Cerebellar cortex (tissue), 1 donor: ENCODE measurements around the gene FOXN1.

Experiments used
- DNase-seq: peaks from one replicate; pipeline ENCODE4 v3.0.0-alpha.2; 2015; ENCODE audit warnings: low spot score

FOXN1 gene

DNA sequence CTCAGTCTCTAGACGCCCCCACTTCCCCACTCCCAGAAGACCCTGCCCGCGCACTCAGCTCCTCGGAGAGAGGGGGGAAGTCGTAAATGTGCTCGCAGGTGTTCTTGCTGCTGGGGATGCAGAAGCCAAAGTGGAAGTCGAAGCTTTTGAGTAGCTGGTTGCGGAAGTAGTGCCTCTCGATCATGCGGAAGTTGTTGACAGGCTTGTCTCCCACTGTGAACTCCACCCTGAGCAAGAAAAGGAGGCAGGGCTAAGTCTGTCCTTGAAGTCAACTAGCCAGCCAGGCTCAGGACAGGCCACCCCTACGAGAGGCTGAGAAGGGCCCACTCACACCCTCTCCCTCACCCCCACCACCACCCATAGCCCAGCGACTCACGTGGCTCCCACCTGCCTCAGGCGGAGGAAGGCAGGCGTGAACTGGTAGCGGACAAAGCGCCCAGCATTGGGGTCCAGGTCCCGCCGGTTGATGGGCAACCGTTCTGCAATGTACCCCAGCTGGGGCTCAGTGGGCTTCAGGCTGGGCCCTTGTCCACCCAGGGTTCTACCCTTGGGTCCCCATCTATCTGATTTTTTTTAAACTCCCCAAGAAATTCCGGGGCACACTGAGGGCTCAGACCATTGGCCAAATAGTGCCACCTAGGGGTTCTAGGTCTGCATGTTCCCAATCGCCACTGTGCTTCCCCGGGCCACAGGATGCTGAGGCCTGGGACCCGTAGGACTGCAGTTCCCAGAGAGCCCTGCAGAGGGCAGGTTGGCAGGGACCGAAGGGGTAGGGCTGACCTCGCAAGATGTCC lies 41.7 kb downstream of the FOXN1 start:
- peak; percentile 75 for DNase-seq

DNA sequence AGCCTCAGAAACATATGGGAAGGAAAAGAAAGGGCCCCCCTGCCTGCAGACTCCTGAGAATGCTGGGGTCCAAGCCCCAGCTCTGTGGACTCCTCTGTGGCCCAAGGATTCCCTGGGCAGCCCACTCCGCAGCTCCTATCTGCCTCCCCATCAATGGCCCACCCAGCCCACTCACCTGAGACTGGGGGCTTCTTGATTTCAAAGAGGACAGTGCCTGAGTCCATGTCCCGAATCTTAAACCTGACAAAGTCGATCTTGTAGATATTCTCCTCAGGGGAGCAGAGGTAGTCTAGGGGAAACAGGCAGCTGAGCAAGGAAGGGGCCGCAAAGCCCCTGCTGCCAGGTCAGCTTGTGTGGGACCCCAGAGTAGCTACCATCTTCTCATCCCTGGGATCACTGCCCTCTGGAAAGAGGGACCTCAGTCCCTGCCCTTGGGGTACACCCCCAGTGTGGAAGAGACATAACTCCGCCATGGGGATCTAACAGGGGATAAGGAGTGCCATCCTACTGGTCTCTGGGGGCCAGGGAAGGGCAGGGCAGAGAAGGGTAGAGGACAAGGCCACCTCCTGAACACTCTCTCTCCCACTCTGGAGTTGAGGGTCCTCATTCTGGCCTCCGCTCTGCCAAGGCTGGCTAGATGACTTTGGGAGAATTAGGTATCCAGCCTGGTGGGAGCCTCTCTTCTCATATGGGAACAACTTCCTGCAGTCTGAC lies 42.4 kb downstream of the FOXN1 start:
- DNase-seq, result no peak

DNA sequence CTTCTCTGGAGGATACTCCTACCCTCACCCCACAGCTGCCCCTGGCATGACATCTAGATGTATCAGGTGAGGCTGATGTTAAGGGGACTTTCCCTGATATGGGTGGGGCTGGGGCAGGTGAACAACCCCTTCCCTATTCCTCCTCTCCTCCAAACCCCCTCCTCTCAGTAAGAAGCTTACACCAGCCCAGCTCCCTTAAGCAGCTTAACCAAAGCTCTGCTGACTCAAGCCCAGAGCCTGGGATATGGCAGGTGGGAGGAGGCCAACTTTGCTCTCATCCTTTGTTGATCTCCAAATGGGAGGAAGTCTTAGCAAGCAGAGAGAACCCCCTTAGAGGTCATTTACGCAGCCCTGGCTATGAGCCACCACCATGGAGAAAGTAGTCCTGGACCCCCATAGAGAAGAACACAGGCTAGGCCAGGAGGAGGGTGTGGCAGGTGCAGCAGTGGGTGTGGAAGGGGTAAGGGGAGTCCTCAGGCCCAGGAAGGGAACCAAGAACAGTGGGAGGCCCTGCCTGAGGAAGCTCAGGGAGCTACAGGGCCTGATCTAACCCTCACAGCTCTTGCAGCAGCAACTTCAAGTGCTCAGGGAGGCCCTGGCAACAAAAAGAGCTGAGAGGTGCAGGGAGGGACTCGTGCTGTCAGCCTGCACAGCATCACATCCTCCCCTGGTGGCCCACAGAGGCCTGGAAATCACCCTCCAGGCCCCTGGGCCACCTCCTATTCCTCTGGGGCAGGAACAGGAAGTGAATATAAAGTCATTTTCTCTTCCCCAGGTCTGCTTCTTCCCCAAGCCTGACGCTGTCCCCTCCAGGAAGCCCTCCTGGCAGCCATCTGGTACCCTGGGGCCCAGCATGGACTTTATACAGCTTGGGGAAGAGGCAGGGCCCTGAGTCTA lies 43.3 kb downstream of the FOXN1 start:
- no peak for DNase-seq

DNA sequence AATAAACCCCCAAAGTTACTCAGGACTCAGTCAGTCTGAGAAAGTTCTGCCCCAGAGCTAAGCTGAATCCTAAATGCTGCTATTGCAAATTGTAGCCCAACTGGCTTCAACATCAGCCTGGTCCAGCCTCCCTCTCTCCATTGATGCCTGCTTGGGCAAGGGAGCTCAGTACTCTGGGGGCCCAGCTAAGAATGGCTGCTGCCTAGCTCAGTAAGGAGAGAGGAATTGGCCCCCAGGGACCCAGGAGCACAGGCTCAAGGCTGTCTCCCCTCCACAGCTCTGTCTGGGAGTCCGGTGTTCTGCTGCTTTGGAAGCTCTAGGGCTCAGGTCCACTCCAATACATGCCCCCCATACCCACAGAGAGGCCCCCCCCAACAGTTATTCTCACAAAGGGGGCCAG lies 44.7 kb downstream of the FOXN1 start:
- DNase-seq, result no peak

DNA sequence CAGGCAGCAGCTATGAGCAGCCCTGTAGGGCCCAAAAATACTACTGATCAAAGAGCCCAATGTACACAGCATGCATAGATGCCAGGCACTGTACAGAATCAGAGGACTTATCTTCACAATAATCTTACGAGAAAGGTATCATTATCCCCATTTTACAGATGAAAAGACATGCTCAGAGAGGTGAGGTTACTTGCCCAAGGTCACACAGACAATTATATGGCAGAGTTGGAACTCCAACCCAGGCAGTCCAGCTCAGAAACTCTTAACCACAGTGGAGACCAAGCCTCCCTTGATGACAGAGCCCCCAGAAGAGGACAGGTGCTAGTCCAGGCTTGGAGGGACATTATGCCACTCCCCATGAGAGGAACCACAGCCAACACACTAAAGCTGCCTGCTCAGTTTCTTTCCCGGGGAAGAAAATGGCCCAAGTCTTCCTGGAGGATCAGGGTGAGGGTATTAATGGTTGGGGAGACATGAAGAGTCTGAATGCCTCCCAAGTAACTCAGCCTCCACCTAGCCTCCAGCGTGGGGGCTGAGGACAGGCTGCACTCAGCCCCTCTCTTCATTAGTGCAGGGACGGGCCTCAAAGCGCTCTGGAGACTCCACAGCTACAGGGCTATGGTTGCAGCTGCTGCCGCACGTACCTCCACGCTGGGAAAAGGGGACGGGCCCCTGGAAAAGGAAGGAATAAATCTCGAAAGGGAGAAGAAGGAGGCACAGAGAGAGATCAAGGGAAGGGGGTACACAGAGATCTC lies 45.5 kb downstream of the FOXN1 start:
- peak; percentile 22 for DNase-seq

DNA sequence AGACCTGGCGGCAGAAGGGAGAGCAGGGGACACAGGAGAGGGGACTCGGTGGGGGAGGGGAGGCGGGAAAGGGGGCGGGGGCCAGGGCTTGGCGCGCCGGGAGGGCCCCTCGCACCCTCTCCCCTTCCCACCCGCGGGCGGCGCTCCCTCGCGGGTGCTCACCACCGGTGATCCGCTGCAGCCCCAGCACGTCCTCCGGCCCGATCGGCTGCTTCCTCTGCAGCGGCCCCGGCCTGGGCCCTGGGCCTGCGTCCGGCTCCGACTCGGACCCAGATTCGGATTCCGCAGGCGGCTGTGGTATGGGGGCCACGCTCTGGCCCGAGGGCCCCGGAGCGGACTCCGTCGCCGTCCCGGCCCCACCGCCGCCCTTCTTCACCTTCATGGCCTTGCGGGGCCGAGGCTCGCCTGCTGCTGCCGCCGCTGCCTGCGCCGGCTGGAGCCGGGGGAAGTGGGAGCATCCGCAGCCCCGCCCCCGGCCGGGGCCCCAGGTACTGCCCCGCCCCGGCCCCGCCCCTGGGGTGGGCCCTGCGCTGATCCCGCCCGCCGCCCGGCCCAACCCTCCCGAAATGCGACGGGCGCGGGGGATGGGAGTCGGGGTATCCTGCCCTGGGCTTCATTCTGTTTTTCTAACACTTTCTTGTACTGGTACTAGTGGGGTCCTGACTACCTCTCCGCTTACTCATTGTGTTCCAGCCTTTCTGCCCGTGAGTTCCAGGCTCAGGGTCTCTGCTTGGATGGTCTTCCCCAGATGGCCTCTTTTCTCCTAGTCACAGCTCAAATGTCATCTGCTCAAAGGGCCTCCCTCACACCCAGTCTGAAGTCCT lies 46.2 kb downstream of the FOXN1 start, which contains the start of gene UNC119:
TSS of gene UNC119 (minus strand) at position 449 of the 824 bp plus-strand sequence. CDS start at position 382, 67 bp downstream.
- DNase-seq, result peak; percentile 65

DNA sequence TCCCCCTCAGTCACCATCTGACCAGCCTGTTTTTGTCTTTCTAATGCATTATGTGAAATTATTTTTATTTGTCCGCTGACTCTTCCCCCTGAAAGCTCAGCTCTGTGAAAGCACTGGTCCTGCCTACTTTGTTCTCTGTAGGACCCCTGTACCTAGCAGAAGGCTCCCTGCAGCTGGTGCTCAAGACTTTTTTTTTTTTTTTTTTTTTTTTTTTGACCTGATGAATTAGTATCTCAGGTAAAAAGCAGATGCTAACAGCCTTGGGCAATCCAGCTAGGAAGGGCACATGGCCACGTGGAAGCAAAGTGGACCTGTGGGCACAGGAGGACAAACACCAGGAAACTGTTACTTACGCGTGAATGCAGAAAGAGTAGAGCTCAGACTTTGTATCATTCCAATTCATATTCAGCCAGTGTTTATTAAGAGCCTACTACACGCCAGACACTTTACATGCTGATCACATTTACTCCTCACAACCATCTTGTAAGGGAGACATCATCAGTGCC lies 46.9 kb downstream of the FOXN1 start:
- DNase-seq, result no peak

DNA sequence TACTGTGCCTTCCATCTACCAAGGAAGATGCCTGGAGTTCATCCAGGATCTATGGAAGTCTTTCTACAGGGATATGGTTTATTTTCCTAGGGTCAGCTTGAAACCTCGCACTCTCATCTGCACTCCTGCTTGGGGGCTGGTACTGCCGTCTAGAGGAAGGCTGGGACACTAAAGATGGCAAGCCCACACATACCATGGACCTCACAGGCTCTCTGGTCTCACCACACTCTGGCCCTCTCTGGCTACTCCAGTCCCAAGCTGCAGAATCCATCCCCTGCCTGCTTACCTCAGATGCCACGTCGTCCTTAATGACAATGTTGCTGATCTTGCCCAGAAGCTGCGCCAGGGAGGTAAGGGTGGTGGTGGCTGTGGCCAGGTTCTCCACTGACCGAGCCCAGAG lies 48.4 kb downstream of the FOXN1 start:
- no peak for DNase-seq

DNA sequence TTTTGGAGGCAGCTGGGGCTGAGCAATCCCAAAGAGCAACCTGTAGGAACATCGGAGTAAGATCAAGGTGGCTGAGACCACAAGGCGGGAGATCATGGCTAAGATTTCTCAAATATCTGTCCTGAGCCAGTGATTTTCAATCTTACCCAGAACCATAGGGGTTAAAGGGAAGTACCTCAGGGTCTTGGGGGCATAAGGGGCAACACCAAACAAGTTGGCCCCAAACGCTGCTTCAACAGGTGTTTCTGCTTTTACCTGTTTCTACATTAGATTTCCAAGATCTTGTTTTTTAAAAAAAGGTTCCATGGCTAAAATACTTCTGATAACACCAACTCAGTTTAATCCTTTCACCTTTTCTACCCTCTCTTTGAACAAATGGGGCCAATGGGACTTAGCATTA lies 48.9 kb downstream of the FOXN1 start:
- DNase-seq, result no peak

DNA sequence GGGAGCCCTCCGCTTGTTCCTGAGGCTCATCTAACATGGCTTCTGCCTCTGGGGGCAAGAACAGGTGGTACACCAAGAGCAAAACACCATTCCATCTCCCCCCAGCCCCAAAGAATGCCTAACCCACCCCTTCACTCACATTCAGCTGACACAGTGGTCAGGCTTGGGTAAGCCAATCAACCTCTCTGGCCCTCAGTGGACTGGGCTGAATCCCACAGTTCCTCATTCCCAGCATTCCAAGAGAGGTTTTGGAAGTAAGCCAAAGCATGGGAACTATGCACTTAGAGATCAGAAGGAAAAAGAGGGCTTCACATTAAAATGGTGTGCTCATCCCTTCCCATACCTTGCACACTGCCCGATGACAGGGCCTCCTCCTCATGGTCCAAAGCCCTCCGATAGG lies 57.3 kb downstream of the FOXN1 start:
- no peak for DNase-seq

DNA sequence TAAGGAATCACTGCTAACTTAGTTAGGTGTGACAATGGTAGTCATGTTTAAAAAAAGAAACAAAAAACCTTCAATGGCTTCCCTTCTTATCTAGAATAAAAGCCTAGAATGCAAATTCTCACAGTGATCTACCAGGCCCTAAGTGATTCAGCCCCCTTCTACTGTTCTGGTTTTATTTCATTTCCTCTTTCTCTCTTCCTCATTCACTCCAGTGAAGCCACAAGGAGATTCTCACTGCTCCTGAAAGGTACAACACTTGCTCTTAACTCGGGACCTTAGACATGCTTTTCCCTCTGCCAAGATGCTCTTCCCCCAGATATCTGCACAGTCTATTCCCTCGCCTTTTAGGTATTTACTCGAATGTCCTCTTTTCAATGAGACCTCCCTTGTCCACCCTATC lies 61.5 kb downstream of the FOXN1 start:
- DNase-seq, result no peak

DNA sequence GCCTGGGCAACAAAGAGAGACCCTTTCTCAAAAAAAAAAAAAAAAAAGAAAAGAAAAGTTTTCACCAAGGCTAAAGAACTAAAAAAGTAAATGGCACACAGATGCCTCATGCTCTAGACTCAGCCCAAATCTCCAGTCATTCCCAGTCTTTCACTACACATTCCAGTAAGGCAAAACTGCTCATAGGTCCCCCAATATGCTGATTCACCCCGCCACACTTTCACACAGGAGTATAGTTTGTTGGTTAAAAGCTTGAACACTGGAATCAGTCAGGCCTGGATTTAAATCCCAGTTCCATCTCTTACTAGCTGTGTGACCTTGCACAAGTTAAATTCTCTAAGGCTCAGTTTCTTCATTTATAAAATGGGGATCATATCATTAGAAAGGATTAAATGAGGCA lies 63.3 kb downstream of the FOXN1 start:
- DNase-seq, result no peak

DNA sequence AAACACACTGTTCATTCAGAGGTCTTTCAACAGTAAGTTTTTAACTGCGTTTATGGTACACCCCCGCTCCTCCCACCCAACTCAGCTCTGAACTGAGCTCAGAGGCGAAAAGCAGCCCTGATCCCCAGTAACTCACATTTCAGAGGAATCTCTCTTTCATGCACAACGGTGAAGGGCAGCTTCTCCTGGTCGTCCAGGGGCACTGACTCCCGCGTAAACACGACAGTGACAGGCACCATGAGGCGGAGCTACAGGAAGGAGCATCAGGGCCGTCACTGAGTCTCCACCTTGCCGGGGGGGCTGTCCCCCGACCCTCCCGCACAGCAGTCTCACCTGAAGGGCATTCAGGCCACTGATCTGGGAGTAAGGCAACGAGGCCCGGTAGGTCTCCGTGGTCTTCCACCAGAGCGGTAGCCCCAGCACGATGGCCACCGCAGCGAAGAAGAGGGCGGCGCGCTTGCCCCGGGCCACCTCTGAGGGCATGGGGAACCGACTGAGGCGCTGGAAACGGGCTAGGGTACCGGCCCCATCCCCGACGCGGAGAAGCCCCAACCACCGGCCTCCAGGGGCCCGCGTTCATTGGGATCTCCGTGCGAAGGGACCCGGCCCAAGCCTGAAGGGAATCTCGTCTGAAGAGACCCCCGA lies 64.7 kb downstream of the FOXN1 start:
- DNase-seq, result peak; percentile 58

DNA sequence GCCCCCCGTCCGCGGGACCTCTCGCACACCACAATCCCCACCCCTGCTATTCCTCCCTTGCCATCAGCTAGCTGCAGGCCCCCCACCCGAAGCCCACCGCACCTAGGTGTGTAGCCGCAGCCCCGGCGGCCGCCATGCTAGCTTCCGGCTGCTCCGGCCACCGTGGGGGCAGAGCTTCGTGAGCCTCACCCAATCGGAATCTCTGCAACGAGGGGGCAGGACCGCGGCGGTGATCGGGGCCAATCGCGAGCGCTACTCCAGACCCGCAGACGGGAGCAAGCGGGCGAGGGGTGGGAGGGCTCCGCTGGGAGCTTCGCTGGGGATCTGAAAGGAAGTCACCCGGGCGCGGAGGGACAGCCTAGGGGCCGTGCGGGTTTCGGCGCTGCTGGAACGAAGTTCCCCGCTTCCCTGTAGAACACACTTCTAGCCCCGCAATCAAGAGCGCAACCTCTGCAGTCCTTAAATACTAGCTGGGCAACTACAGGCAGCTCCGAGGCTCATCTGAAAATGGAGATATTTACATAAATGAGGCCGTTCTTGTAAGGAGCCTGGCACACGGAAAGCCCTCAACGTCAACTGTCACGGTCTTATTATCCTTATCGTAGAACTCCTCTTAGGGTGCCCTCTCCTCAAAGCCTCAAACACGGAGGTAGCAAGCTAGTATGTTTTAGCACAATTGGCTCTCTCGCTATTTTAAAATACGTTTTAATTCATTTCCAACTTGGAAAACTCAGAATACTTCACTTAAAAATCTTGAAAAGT lies 65.4 kb downstream of the FOXN1 start, which contains the start of gene PIGS:
TSS of gene PIGS (minus strand) at position 164 of the 762 bp plus-strand sequence. CDS start at position 136, 28 bp downstream.
- peak; percentile 95 for DNase-seq

DNA sequence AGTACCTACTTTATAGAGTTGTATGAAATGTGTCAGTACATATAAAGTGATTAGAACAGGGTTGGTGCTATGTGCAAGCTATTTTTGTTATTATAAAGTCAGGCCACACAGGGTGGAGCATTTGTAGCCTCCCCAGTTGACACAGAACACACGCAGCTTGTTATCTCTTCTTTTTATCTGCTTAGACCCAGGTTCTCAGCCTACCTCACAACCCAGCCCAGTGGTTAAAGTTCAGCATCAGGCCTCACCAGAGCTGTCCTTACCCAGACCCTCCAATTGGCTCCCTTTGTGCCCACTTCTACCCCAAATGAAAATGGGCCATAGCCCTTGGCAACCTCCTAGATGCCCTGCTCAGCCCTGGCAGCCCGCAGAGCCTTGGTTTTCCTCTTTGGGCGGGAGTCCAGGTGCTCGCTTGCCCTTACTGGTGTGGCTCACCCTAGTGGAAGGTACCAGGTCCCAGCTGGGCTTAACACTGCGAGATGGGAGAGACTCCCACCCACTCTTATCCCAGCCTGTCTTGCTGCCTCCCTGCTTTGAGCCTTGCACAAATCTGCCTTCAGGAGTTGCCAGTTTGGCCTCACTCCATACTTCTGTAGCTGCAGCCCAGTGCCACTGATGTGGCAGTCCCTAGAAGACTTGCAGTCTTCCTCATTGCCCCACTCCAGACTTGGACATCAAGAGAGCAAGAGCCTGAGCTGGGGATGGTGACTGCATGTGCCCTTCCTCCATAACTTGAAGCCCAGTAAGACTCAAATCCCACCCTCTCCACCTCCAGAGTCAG lies 66.3 kb downstream of the FOXN1 start:
- no peak for DNase-seq

DNA sequence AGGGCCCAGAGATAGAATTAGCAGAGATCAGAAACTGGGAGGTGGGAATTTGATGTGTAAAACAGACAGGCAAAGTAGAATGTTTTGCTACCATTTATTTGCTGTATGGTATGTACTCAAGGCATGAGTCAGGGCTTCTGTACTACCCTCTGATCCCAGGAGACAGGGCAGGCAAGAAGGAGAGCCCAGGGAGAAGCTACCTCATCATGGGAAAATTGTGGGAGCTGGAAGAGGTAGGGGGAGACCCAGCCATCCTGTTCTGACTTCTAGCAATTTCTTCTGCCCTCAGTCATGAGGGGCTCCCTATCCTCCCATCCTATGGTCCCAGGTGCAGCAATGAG lies 66.9 kb downstream of the FOXN1 start:
- no peak for DNase-seq

DNA sequence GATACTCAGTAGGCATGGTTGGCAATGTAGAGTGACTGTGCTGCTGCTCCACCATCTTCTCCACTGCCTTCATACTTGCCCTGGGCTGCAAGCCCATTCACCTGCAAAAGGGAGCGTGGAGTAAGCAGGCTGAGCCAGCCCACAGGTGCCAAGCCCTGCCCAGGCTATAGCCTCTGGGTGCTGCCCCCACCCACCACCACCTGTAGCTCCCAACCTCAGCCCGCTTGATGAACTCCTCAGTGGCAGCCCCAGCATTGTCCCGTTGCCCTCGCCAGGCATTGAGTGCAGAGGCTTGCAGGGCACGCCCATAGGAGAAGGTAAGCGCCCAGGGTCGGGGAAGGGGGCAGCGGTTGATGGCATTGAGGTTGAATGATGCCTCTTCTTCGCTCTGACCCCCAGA lies 67.4 kb downstream of the FOXN1 start:
- no peak for DNase-seq

DNA sequence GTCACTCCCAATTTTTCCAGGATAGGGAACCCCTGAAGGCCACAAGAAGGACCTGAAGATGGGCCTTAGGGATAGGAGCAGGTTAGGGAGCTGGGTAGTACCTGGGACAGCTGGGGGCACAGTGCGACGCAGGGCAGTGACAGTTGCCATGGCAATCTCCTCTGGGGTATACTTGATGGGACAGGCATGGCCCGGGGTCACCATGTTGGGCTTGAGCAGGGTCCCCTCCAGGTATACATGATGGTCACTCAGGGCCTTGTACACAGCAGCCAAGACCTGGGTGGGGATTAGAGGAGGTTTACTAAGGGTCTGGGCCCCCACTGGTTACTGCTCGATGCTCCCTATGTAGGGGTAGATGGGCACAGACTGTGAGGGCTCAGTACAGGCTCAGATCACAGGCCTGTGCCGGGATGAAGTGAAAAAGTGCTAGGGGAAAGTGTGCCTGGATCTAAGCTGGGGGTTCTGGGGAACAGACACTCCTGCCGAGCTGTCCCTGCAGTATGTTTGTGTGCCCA lies 67.9 kb downstream of the FOXN1 start:
- no peak for DNase-seq
